HUES64 (cell line): ENCODE results near the gene FAM177B.

Experiments
- H3K27ac ChIP-seq: 2 replicates; pipeline ENCODE4 v1.7.0; 2013; ENCODE audit warnings: low read depth, low read length, inconsistent platforms
- H3K27me3 ChIP-seq: 2 replicates; pipeline ENCODE4 v1.6.1; 2013; ENCODE audit warnings: mild to moderate bottlenecking, low read length; ENCODE audit not compliant: insufficient read depth
- H3K36me3 ChIP-seq: 2 replicates; pipeline ENCODE4 v1.6.1; 2013; ENCODE audit warnings: mild to moderate bottlenecking, low read length; ENCODE audit not compliant: insufficient read depth
- H3K4me1 ChIP-seq: 2 replicates; pipeline ENCODE4 v1.6.1; 2013; ENCODE audit warnings: mild to moderate bottlenecking, low read length, moderate library complexity; ENCODE audit not compliant: insufficient read depth
- H3K4me3 ChIP-seq: 2 replicates; pipeline ENCODE4 v1.5.1; 2013; ENCODE audit warnings: mild to moderate bottlenecking, low read length, moderate library complexity
- H3K9ac ChIP-seq: 2 replicates; pipeline ENCODE4 v1.6.1; 2013; ENCODE audit warnings: mild to moderate bottlenecking, low read depth, low read length
- H3K9me3 ChIP-seq: 2 replicates; pipeline ENCODE4 v1.6.1; 2013; ENCODE audit warnings: low read depth, low read length; ENCODE audit not compliant: insufficient read depth
- WGBS: fragments of 150-250, 120-280 bp; methylation state at CpG from one replicate; pipeline ENCODE4 v1.1.7; 2013; ENCODE audit warnings: missing lambda C conversion rate; 5-methylcytosine and 5-hydroxymethylcytosine counted together

FAM177B gene

GRCh38 chr1:222788402-222789156, 51.6 kb downstream of the FAM177B start:
- Histone ChIP-seq H3K27me3 (no peaks in the 10 kb centered on the region), H3K9ac (no peak overlapping the region), H3K36me3 (no peaks in the 10 kb centered on the region), H3K9me3 (no peaks in the 10 kb centered on the region), H3K4me3 (no peak overlapping the region), H3K27ac (no peak overlapping the region), H3K4me1 (no peaks in the 10 kb centered on the region)
- 98% methylated on average over 3 of the region's 3 CpGs for WGBS

DNA sequence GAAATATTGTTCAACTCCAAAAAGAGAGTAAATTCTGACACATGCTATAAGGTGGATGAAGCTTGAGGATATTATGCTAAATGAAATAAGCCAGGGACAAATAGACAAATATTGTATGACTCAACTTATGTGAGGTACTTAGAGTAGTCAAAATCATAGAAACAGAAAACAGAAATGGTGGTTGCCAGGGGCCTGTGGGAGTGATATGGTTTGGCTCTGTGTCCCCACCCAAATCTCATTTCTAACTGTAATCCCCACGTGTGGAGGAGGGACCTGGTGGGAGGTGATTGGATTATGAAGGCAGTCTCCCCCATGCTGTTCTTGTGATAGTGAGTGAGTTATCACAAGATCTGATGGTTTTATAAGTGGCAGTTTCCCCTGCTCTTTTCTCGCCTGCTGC, 53.1 kb downstream of the FAM177B start:
- H3K4me3 ChIP-seq: no peak overlapping the region
- no peak overlapping the region for H3K9ac ChIP-seq
- 86% methylated on average over 1 of the region's 2 CpGs for WGBS
- no peaks in the 10 kb centered on the region for H3K9me3 ChIP-seq
- no peak overlapping the region for H3K27ac ChIP-seq
- H3K4me1 ChIP-seq: no peaks in the 10 kb centered on the region
- H3K27me3 ChIP-seq: no peaks in the 10 kb centered on the region
- H3K36me3 ChIP-seq: no peaks in the 10 kb centered on the region

DNA sequence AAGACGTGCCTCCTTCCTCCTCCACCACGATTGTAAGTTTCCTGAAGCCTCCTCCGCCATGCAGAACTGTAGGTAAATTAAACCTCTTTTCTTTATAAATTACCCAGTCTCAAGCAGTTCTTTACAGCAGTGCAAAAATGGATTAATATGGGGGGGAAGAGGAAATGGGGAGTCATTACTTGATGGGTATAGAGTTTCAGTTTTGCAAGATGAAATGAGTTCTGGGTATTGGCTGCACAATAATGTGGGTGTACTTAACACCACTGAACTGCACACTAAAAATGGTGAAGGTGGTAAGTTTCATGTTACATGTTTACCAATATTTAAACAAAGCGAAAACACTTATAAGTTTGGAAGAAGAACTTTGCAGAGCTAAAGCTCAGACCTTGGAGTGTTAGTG, 53.5 kb downstream of the FAM177B start:
- no peaks in the 10 kb centered on the region for H3K4me1 ChIP-seq
- no peak overlapping the region for H3K4me3 ChIP-seq
- H3K9ac ChIP-seq: no peak overlapping the region
- H3K9me3 ChIP-seq: no peaks in the 10 kb centered on the region
- 93% methylated on average over 4 of the region's 4 CpGs for WGBS
- no peaks in the 10 kb centered on the region for H3K36me3 ChIP-seq
- H3K27ac ChIP-seq: no peak overlapping the region
- no peaks in the 10 kb centered on the region for H3K27me3 ChIP-seq

- 84% methylated on average over 4 of the region's 4 CpGs for WGBS
- H3K27me3 ChIP-seq: no peaks in the 10 kb centered on the region
Observed at GRCh38 chr1:222791006-222791710, 54.2 kb downstream of the FAM177B start.

GRCh38 chr1:222792744-222793143, 55.7 kb downstream of the FAM177B start:
- no peak overlapping the region for H3K27ac ChIP-seq
- no peaks in the 10 kb centered on the region for H3K27me3 ChIP-seq
- no peak overlapping the region for H3K9ac ChIP-seq
- H3K36me3 ChIP-seq: no peaks in the 10 kb centered on the region
- 38% methylated on average over 2 of the region's 2 CpGs for WGBS
- H3K4me3 ChIP-seq: no peak overlapping the region
- no peaks in the 10 kb centered on the region for H3K9me3 ChIP-seq
- H3K4me1 ChIP-seq: no peaks in the 10 kb centered on the region

More at GRCh38 chr1:222791006-222791710, 54.2 kb downstream of the FAM177B start:
- Histone ChIP-seq H3K4me3 (no peak overlapping the region), H3K36me3 (no peaks in the 10 kb centered on the region), H3K9ac (no peak overlapping the region), H3K27ac (no peak overlapping the region), H3K9me3 (no peaks in the 10 kb centered on the region), H3K4me1 (no peaks in the 10 kb centered on the region)

- Histone ChIP-seq H3K4me1 (no peaks in the 10 kb centered on the region), H3K27me3 (no peaks in the 10 kb centered on the region), H3K36me3 (no peaks in the 10 kb centered on the region), H3K27ac (no peak overlapping the region), H3K4me3 (no peak overlapping the region), H3K9ac (no peak overlapping the region), H3K9me3 (no peaks in the 10 kb centered on the region)
- WGBS: 80% methylated on average over 6 of the region's 6 CpGs
Observed at GRCh38 chr1:222794656-222795474, 57.9 kb downstream of the FAM177B start.

DNA sequence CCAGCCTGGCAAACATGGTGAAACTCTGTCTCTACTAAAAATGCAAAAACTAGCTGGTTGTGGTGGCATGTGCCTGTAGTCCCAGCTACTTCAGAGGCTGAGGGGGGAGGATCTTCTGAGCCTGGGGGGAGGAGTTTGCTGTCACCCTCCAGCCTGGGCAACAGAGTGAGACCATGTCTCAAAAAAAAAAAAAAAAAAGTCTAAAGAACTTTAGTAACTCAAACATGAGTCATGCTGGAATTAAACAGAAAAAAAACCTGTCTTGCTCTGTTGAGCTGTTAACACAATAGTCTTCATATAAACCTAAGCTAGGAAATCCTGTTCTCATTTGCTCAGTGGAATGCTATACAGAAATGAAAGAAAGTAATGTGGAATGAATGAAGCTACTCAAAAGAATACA, 61.1 kb downstream of the FAM177B start:
- H3K4me1 ChIP-seq: no peaks in the 10 kb centered on the region
- no peak overlapping the region for H3K9ac ChIP-seq
- no peaks in the 10 kb centered on the region for H3K9me3 ChIP-seq
- H3K27me3 ChIP-seq: no peaks in the 10 kb centered on the region
- H3K27ac ChIP-seq: no peak overlapping the region
- no peaks in the 10 kb centered on the region for H3K36me3 ChIP-seq
- no peak overlapping the region for H3K4me3 ChIP-seq

DNA sequence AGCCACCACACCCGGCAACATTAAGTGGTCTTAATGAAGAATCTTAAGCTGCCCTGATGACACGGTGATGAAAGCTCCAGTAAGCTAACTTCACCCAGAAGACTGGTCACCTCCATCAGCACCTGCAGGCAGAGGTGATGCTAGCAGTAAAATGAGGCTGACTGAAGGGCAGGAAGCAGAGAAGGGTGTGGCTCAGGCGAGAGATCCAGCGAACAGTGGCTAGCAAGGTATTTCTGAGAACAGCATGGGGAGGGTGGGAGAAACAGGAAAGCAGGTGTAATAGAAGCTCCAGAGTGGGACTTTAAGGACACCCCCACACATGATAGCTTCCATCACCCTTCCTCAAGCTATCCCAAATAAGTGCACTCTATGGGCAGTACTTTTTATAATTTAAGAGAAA, 62.0 kb downstream of the FAM177B start:
- Histone ChIP-seq H3K9me3 (no peaks in the 10 kb centered on the region), H3K27ac (no peak overlapping the region), H3K27me3 (no peaks in the 10 kb centered on the region), H3K36me3 (no peaks in the 10 kb centered on the region), H3K4me3 (no peak overlapping the region), H3K4me1 (no peaks in the 10 kb centered on the region), H3K9ac (no peak overlapping the region)
- 90% methylated on average over 4 of the region's 4 CpGs for WGBS
